Thymus (tissue), 11 donors: ENCODE data around the gene PARP12. TPM values are rescaled to one million over a fixed set of nuclear protein-coding genes. Genes with fewer than 3 reads are reported as not detected.

ENCODE experiments used
- DNase-seq, 9 donors: peaks; one replicate each; pipeline ENCODE4 v3.0.0-alpha.2; 2013; ENCODE audit warnings: low spot score in 9 of 9, low read depth in 6 of 9, missing footprints in 1 of 9
- H3K27ac ChIP-seq, 2 donors: one replicate each; pipeline ENCODE4 v1.5.1; 2013; ENCODE audit warnings: control low read depth in 1 of 2, low read depth in 1 of 2, low read length in 1 of 2, mild to moderate bottlenecking in 1 of 2, moderate library complexity in 1 of 2
- H3K27me3 ChIP-seq, 2 donors: one replicate each; pipeline ENCODE4 v1.5.1; 2013; ENCODE audit warnings: low read length in 1 of 2; ENCODE audit not compliant: control insufficient read depth in 2 of 2, insufficient read depth in 1 of 2
- H3K36me3 ChIP-seq, 2 donors: one replicate each; pipeline ENCODE4 v1.5.1; 2013; ENCODE audit warnings: low read length in 1 of 2, mild to moderate bottlenecking in 1 of 2, moderate library complexity in 1 of 2; ENCODE audit not compliant: control insufficient read depth in 2 of 2, insufficient read depth in 2 of 2
- H3K4me1 ChIP-seq, 2 donors: one replicate each; pipeline ENCODE4 v1.5.1; 2013; ENCODE audit warnings: low read length in 2 of 2; ENCODE audit not compliant: control insufficient read depth in 2 of 2, insufficient read depth in 2 of 2
- H3K4me3 ChIP-seq, 2 donors: one replicate each; pipeline ENCODE4 v1.5.1; 2013; ENCODE audit warnings: low read length in 2 of 2, control low read depth in 1 of 2, mild to moderate bottlenecking in 1 of 2
- H3K9me3 ChIP-seq, 2 donors: one replicate each; pipeline ENCODE4 v1.5.1; 2013; ENCODE audit warnings: low read length in 1 of 2, mild to moderate bottlenecking in 1 of 2; ENCODE audit not compliant: control insufficient read depth in 2 of 2, insufficient read depth in 1 of 2
- WGBS: extraction: QIAGEN DNeasy Blood & Tissue Kit; methylation state at CpG from one replicate; pipeline ENCODE4 v1.1.7; 2013; 5-methylcytosine and 5-hydroxymethylcytosine counted together
- polyA plus RNA-seq: library from polyadenylated mRNA; stranded (reverse); fragments of 200-250 nt; gene quantifications from one replicate; pipeline ENCODE4 v1.2.3, GENCODE V29; 2013
- total RNA-seq: library from RNA; stranded (reverse); fragments of 120-200 nt; gene quantifications from one replicate; pipeline ENCODE4 v1.2.4, GENCODE V29; 2013
- donor health status: healthy.

The PARP12 gene
- total and polyA plus RNA-seq, 2 donors, result 43.6 to 76.5 TPM

DNA sequence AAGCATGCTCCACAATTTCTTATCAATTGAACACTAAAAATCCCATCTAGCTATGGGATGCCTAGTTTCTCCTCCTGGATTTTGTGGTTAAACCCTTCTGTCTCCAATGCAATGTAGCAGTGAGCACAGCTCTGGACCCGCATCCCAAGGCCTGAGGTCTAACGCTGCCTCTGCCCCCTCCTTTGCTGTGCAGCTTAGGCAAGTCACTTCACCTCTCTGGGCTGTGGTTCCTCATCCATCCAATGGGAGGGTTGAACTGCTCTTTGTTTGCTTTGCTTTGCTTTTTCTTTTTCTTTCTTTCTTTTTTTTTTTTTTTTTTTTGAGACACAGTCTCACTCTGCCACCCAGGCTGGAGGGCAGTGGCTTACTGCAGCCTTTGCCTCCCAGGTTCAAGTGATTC lies 69.2 kb downstream of the PARP12 start:
- over 99% methylated on average over 2 of the region's 2 CpGs for WGBS
- Histone ChIP-seq H3K36me3 (no peaks in the 10 kb centered on the region), H3K4me1 (peaks cover 4 to 11% of the 10 kb centered on the region in 2 donors), H3K9me3 (no peaks in the 10 kb centered on the region), H3K27me3 (no peaks in the 10 kb centered on the region), H3K27ac (no peak overlapping the region), H3K4me3 (no peak overlapping the region)
- no peak for DNase-seq

GRCh38 chr7:139993169-139993568 lies 69.6 kb downstream of the PARP12 start:
- WGBS, result 97% methylated on average over 8 of the region's 8 CpGs
- Histone ChIP-seq H3K9me3 (no peaks in the 10 kb centered on the region), H3K4me1 (peaks cover 4 to 11% of the 10 kb centered on the region in 2 donors), H3K27ac (no peak overlapping the region), H3K36me3 (no peaks in the 10 kb centered on the region), H3K4me3 (no peak overlapping the region), H3K27me3 (no peaks in the 10 kb centered on the region)
- DNase-seq, result no peak

DNA sequence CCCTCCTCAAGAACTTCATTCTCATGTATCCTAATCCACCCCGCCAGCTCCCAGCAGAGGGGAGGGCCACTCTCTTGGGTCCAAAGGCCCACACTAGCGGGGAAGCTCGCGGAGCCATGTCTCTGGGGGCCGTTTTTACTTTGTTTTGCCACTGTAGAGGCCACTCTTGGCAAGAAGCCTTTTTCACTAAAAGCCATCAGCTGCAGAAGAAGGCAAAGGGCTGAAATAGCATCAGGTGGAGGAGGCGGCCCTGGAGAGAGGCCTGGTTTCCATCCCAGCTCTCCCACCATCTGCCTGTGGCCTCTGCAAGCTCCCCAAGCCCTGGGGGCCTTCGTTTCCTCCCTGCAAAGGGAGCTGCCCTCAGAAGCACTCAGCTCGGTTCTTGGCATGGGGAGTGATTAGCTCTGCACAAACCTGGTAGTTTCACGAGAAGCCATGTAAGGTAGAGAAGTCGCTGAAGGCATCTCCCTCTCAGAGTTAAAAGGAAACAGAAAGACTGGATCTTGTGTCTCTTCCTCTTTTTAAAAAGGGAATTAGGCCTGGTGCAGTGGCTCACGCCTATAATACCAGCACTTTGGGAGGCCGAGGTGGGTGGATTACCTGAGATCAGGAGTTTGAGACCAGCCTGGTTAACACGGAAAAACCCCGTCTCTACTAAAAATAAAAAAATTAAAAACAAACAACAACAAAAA lies 70.3 kb downstream of the PARP12 start:
- Histone ChIP-seq H3K27ac (no peak overlapping the region), H3K36me3 (no peaks in the 10 kb centered on the region), H3K4me3 (no peak overlapping the region), H3K9me3 (no peaks in the 10 kb centered on the region), H3K27me3 (no peaks in the 10 kb centered on the region), H3K4me1 (peaks cover 4 to 11% of the 10 kb centered on the region in 2 donors)
- WGBS, result 89% methylated on average over 14 of the region's 14 CpGs
- DNase-seq, result no peak

DNA sequence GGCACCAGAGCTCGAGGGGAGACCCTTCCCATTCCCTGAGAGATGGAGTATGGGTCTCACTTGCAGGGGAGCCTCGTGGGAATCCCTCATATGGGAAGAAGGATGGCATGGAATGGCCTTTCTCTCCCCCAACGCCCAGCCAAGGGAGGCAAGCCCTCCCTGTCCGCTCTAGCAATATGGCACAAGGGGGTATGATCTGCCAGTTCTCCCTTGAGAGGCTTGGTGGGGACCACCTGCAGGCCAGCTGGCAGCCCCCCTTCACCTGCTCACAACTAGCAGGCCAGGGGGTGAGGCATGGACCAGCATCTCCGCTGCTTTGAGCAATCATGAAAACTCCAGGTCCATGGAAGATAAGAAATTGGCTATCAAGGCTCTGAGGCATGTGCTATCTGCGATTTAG lies 70.8 kb downstream of the PARP12 start:
- Histone ChIP-seq H3K27ac (no peak overlapping the region), H3K4me3 (no peak overlapping the region), H3K4me1 (peaks cover 4 to 11% of the 10 kb centered on the region in 2 donors), H3K9me3 (no peaks in the 10 kb centered on the region), H3K36me3 (no peaks in the 10 kb centered on the region), H3K27me3 (no peaks in the 10 kb centered on the region)
- WGBS, result 95% methylated on average over 6 of the region's 6 CpGs
- DNase-seq, result no peak

- Histone ChIP-seq H3K9me3 (no peaks in the 10 kb centered on the region), H3K4me3 (no peak overlapping the region), H3K27me3 (no peaks in the 10 kb centered on the region), H3K4me1 (peaks cover 4 to 11% of the 10 kb centered on the region in 2 donors), H3K27ac (no peak overlapping the region), H3K36me3 (no peaks in the 10 kb centered on the region)
- no peak for DNase-seq
- WGBS, result 96% methylated on average over 5 of the region's 5 CpGs
Measured at GRCh38 chr7:139991269-139991666, 71.5 kb downstream of the PARP12 start.

- 98% methylated on average over 22 of the region's 22 CpGs for WGBS
- H3K9me3 ChIP-seq, result peaks cover 0 to 3% of the 10 kb centered on the region in 2 donors
- no peak for DNase-seq
Measured at GRCh38 chr7:139990571-139991268, 72.0 kb downstream of the PARP12 start.

GRCh38 chr7:139990142-139990535 lies 72.6 kb downstream of the PARP12 start:
- H3K9me3 ChIP-seq, result peaks cover 0 to 6% of the 10 kb centered on the region in 2 donors
- DNase-seq, result peak in 2 of 9 donors; percentile 18 to 22
- no peak overlapping the region for H3K4me3 ChIP-seq
- H3K27ac ChIP-seq, result no peak overlapping the region
- H3K4me1 ChIP-seq, result peaks cover 4 to 11% of the 10 kb centered on the region in 2 donors
- 76% methylated on average over 10 of the region's 10 CpGs for whole genome bisulfite sequencing
- no peaks in the 10 kb centered on the region for H3K36me3 ChIP-seq
- no peaks in the 10 kb centered on the region for H3K27me3 ChIP-seq

More at GRCh38 chr7:139990571-139991268, 72.0 kb downstream of the PARP12 start:
- H3K4me3 ChIP-seq, result no peak overlapping the region
- H3K4me1 ChIP-seq, result peaks cover 4 to 11% of the 10 kb centered on the region in 2 donors
- no peaks in the 10 kb centered on the region for H3K36me3 ChIP-seq
- H3K27me3 ChIP-seq, result no peaks in the 10 kb centered on the region
- H3K27ac ChIP-seq, result no peak overlapping the region

- Histone ChIP-seq H3K9me3 (peaks cover 0 to 6% of the 10 kb centered on the region in 2 donors), H3K4me1 (peaks cover 4 to 11% of the 10 kb centered on the region in 2 donors), H3K27me3 (no peaks in the 10 kb centered on the region), H3K27ac (no peak overlapping the region), H3K36me3 (no peaks in the 10 kb centered on the region), H3K4me3 (no peak overlapping the region)
- WGBS, result 96% methylated on average over 12 of the region's 12 CpGs
- no peak for DNase-seq
Measured at GRCh38 chr7:139989366-139990141, 73.2 kb downstream of the PARP12 start.
